IPS-NIHi11 (cell line): ENCODE data around the gene PPL.
"Not testable (repeated sequence)": the region's sequence is repeated elsewhere in the genome, so short reads cannot be mapped to it uniquely, and the experiment has no call there.

Source experiments
- DNase-seq: peaks from one replicate; pipeline ENCODE4 v3.0.0; 2012; ENCODE audit warnings: mixed read lengths, low spot score

The PPL gene

GRCh38 chr16:4936991-4937781 is at the start of gene PPL:
TSS of gene PPL (minus strand) at chr16:4937148. CDS start at chr16:4937045, 103 bp downstream.
- DNase-seq: peak; percentile 94

GRCh38 chr16:4984174-4984990 is 47.4 kb upstream of the PPL start:
- no peak for DNase-seq

DNA sequence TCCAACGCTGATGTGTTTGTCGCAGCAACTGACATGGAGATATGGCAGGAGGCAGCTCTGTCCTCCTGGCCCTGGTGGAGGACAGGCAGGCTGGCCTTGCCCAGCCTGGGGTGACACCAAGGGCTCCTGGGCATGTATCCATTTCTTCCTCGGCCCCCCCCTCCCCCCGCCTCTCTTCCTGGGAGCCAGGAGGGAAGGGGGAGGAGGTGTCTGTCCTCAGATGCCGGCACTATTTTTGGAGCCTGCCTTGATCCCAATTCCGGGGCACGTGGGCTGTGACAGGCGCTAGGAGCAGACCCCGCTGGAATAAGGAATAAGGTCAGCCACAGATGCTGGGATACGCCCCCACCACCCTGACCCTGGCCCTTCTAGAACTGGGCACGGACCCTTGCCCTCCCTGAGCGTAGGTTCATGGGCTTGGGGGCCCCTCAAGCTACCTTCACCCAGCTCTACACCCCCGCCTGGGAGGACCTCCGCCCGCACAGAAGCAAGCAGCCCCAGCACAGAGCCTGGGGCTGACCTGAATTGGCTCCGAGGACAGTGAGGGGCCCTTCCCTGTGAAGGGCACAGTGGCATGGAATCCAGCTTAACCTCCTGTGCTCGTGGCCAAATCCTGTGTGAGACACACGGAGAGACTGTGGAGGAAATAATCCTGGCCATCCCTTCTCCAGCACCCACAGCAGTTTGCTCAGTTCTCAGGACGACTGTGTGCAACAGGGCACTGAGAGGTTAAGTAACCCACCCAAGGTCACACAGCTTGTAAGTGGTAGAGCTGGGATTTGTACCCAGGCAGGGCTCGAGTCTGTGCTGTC is 45.3 kb upstream of the PPL start:
- DNase-seq: no peak

DNA sequence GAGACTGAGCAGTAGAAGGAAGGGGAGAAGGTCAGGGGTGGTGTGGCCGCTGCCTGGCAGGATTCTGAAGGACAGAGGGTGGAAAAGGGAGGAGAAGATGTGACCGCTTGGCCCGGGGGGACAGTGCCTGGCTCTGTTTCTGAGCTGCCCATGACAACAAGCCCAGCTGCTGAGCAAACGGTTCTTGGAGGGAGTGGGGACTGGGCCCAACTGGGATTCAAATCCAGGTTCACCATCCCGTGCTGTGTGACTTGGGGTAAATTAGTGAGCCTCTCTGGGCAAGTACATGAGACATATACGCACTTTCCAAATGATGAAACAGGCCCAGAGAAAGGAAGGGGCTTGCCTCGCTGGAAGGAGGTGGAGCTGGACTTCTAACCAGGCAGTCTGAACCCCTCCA is 44.5 kb upstream of the PPL start:
- no peak for DNase-seq

DNA sequence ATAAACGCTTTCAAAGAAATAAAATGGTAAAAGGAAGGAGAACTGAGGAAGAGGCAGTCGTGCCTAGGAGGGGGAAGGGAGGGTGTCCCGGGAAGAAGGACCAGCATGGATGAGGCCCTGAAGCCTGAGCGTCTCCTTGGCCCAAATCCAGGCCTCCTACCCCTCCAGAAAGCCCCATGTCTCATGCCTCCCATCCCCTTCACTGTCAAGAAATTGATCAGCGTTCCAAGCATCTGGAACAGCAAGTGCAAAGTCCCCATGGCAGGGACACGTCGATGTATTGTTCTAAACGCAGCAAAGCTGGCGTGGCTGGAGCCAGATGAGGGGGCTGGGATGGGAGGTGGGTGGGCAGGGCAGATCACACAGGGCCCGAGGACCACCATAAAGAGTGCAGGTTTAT is 43.7 kb upstream of the PPL start:
- DNase-seq: no peak

GRCh38 chr16:4979736-4980660 is 43.0 kb upstream of the PPL start:
- no peak for DNase-seq

DNA sequence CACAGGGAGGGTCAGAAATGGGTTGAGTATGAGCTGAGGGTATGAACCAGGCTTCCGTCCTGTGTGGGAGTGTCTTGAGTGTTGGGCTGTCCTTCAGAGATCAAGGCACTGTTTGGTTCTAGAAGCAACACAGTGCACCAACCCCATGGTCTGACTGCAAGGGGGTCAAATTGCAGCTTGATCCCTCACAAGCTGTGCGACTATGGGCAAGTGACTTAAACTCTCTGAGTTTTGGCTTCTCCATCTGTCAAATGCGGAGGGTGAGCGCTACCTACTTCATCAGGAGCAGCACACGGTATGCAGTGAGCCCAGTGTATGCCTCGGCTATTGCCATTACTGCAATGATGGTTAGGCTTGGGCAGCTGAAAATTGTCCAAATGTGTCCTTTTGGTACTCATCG is 42.2 kb upstream of the PPL start:
- DNase-seq: no peak

DNA sequence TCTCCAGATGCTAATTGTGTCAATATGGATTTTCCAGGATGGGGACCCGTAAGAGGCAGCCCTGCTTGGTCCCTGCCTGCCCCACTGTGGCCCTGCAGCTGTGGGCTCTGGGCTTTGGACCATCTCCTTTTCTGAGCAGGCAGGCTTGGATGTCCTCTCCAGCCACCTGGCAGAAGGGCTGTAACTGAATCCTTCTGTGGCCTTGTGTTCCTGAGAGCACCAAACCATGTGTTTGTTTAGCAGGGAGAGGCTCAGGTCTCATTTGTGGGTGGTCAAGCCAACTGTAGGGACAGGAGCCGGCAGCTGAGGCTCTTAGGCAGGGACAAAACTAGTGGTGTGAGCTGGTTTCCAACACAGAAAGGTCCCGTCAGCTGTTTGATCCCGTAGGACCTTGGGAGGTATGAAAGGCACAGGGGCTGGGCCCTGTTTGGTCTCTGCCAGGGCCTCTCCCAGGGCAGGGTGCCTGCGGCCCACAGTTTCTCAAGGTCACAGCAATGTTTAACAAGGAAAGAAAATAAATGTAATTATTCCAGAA is 39.7 kb upstream of the PPL start:
- no peak for DNase-seq

DNA sequence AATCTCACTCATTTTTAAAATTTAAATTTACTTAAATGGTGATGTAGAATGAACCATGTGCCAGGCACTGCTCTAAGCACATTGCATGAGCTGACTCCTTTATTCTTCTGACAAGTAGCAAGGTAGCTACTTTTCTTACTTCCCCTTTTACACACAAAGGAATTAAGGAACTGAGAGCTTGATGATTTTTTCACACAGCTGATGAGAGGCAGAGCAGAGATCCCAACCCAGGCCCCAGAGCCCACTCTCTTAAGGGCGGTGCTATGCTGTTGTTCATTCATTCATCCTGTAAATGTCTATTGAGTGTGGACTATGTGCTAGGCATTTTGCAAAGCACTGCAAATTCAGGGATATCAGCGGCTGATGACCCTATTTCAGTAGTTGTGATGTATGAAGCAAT is 39.1 kb upstream of the PPL start:
- no peak for DNase-seq

GRCh38 chr16:4972938-4973587 is 36.1 kb upstream of the PPL start:
- no peak for DNase-seq

DNA sequence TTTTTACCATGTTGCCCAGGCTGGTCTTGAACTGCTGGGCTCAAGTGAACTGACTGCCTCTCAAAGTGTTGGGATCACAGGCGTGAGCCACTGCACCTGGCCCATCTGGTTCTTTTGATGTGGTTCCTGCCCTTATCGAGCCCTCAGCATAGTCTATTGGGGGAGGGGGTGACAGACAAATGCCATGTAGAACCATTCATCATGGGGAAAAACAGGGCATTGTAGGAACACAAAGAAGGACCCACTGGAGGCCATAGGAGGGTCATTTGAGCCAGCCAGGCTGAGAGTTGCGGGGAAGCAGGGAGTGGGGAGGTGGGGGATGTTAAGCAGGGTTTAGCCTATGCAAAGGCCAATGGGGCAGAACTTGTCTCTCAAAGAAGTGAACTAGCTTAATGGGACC is 33.1 kb upstream of the PPL start:
- no peak for DNase-seq

- DNase-seq: no peak
These were observed 32.0 kb upstream of the PPL start for GRCh38 chr16:4968879-4969483.

DNA sequence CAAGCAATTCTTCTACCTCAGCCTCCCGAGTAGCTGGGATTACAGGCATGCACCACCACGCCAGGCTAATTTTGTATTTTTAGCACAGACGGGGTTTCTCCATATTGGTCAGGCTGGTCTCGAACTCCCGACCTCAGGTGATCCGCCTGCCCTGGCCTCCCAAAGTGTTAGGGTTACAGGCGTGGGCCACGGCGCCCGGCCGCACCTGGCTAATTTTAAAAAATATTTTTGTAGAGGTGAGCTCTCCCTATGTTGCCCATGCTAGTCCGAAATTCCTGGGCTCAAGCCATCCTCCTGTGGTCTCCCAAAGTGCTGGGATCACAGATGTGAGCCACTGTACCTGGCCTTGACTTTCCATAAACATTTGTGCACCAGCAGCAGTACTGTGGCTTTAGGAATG is 31.3 kb upstream of the PPL start:
- DNase-seq: not testable (repeated sequence)

- no peak for DNase-seq
These were observed 29.9 kb upstream of the PPL start for GRCh38 chr16:4966736-4967453.

GRCh38 chr16:4963527-4963926 is 26.6 kb upstream of the PPL start:
- not testable (repeated sequence) for DNase-seq

- DNase-seq: no peak
These were observed 25.8 kb upstream of the PPL start for GRCh38 chr16:4962716-4963115.

GRCh38 chr16:4960579-4960978 is 23.6 kb upstream of the PPL start:
- no peak for DNase-seq

- no peak for DNase-seq
These were observed 21.8 kb upstream of the PPL start for GRCh38 chr16:4958510-4959438.
